HepG2 (cell line): ENCODE measurements around the gene CYP4F12. TPM values are rescaled to one million over a fixed set of nuclear protein-coding genes. Genes with fewer than 3 reads are reported as not detected.

ENCODE experiments used
- ATAD3A ChIP-seq: sonication (generic); formaldehyde crosslinking; IDR thresholded peaks from 2 replicates; pipeline ENCODE4 v1.4.0; 2020; ENCODE audit warnings: missing genetic modification reagents
- ATF7 ChIP-seq, 2 experiments: fragments of 450-650 bp in 1 of 2; sonication (generic) in 1 of 2; formaldehyde crosslinking in 1 of 2; IDR thresholded peaks; 2 replicates each; pipeline versions ENCODE4 v1.4.0 to v1.6.1; 2016 to 2020; ENCODE audit warnings: antibody characterized with exemption in 1 of 2, mild to moderate bottlenecking in 1 of 2, missing genetic modification reagents in 1 of 2
- BCL3 ChIP-seq: sonication (generic); formaldehyde crosslinking; IDR thresholded peaks from 2 replicates; pipeline ENCODE4 v1.5.1; 2020; ENCODE audit warnings: mild to moderate bottlenecking, missing genetic modification reagents, moderate library complexity
- GABPA ChIP-seq, 2 experiments: IDR thresholded peaks; 2 replicates each; pipeline ENCODE4 v1.6.1; 2011 to 2016; ENCODE audit warnings: low read depth in 2 of 2, low read length in 1 of 2, missing biosample characterization in 1 of 2, missing genetic modification characterization in 1 of 2
- KDM1A ChIP-seq: IDR thresholded peaks from 2 replicates; pipeline ENCODE4 v1.6.1; 2016; ENCODE audit warnings: missing compliant biosample characterization
- RAD51 ChIP-seq: fragments of 450-650 bp; IDR thresholded peaks from 2 replicates; pipeline ENCODE4 v1.6.1; 2016; ENCODE audit warnings: borderline replicate concordance
- SNAPC2 ChIP-seq: sonication (generic); formaldehyde crosslinking; IDR thresholded peaks from 2 replicates; pipeline ENCODE4 v1.8.1; 2022; ENCODE audit warnings: mild to moderate bottlenecking, missing genetic modification reagents
- SOX6 ChIP-seq, 2 experiments: fragments of 450-650 bp in 1 of 2; sonication (generic) in 1 of 2; formaldehyde crosslinking in 1 of 2; IDR thresholded peaks; 2 replicates each; pipeline versions ENCODE4 v1.4.0 to v1.6.1; 2017 to 2020; ENCODE audit warnings: antibody characterized with exemption in 1 of 2, mild to moderate bottlenecking in 1 of 2, missing genetic modification reagents in 1 of 2
- YEATS2 ChIP-seq: sonication (generic); formaldehyde crosslinking; IDR thresholded peaks from 2 replicates; pipeline ENCODE4 v1.4.0; 2020; ENCODE audit warnings: missing genetic modification reagents, borderline replicate concordance
- ZBTB39 ChIP-seq: sonication (generic); formaldehyde crosslinking; IDR thresholded peaks from 2 replicates; pipeline ENCODE4 v1.5.0; 2020; ENCODE audit warnings: missing genetic modification reagents
- ZBTB40 ChIP-seq, 2 experiments: fragments of 450-650 bp in 1 of 2; sonication (generic) in 1 of 2; formaldehyde crosslinking in 1 of 2; IDR thresholded peaks; 2 replicates each; pipeline versions ENCODE4 v1.6.1 to v1.8.0; 2016 to 2022; ENCODE audit warnings: antibody characterized with exemption in 1 of 2, mild to moderate bottlenecking in 1 of 2, missing genetic modification reagents in 1 of 2
- ZNF614 ChIP-seq: IDR thresholded peaks from 2 replicates; pipeline ENCODE4 v1.6.1; 2018; ENCODE audit warnings: missing biosample characterization, missing genetic modification reagents, inconsistent platforms, borderline replicate concordance
- ZNF674 ChIP-seq: sonication (generic); formaldehyde crosslinking; IDR thresholded peaks from 2 replicates; pipeline ENCODE4 v1.5.0; 2020; ENCODE audit warnings: low read depth, mild to moderate bottlenecking, missing genetic modification reagents
- ZNF891 ChIP-seq: sonication (generic); formaldehyde crosslinking; IDR thresholded peaks from 2 replicates; pipeline ENCODE4 v1.5.0; 2020; ENCODE audit warnings: mild to moderate bottlenecking, missing genetic modification reagents
- polyA plus RNA-seq, 8 experiments: library from polyadenylated mRNA; depleted of rRNA in 3 of 8; stranded (reverse) in 7 of 8; unstranded in 1 of 8; fragments of >200 nt; fragmentation: Illumina TruSeq in 4 of 8; extraction: Trizol in 4 of 8; gene quantifications; 2 replicates each; pipeline versions ENCODE4 v1.2.1 to v1.2.3, GENCODE V29; 2011 to 2016; ENCODE audit warnings: low read depth in 4 of 8, missing spikeins in 1 of 8, mixed read lengths in 1 of 8; ENCODE audit not compliant: insufficient read depth in 1 of 8
- total RNA-seq, 5 experiments: library from RNA; depleted of rRNA; stranded (reverse); fragments of >200 nt; fragmentation: Illumina TruSeq; extraction: Trizol; gene quantifications; 2 replicates each; pipeline ENCODE4 v1.2.3, GENCODE V29; 2016; ENCODE audit warnings: low read depth in 1 of 5

The CYP4F12 gene
- total and polyA plus RNA-seq, 2 of the 13 experiments (the other 11 are each of a cell fraction or from before 2014, with no cell fraction given) = 29.9 to 30.8 TPM

GRCh38 chr19:15640904-15641597 is 31.8 kb upstream of the CYP4F12 start (continued):
- TF ChIP-seq ZBTB40 (IDR thresholded peaks at IDR 0.05) (no peak), ZBTB40 (CRISPR knock-in tag; IDR thresholded peaks at IDR 0.05) (0 out of 2 replicates have a peak, but pooled peaks have one; percentile 31), SOX6 (IDR thresholded peaks at IDR 0.05) (no peak), SOX6 (CRISPR knock-in tag; IDR thresholded peaks at IDR 0.05) (peak; percentile 76), ATAD3A (no peak), SNAPC2 (CRISPR knock-in tag) (no peak), BCL3 (CRISPR knock-in tag) (no peak), GABPA (IDR thresholded peaks at IDR 0.05; ENCODE audit: low read depth, low read length) (no peak), GABPA (CRISPR knock-in tag; IDR thresholded peaks at IDR 0.05; ENCODE audit: low read depth) (no peak), ATF7 (IDR thresholded peaks at IDR 0.05) (no peak), ATF7 (CRISPR knock-in tag; IDR thresholded peaks at IDR 0.05) (no peak), RAD51 (no peak), KDM1A (CRISPR knock-in tag) (0 out of 2 replicates have a peak, but pooled peaks have one; percentile 17), ZBTB39 (CRISPR knock-in tag) (no peak), YEATS2 (peak; percentile 75; the same call in 1 of the 2 replicates), ZNF614 (CRISPR knock-in tag) (0 out of 2 replicates have a peak, but pooled peaks have one; percentile 38), ZNF674 (no peak), ZNF891 (CRISPR knock-in tag) (no peak)
